Kidney epithelial cell (primary cell): Measurements from ENCODE around the gene LGALS9. TPM values are rescaled to one million over a fixed set of nuclear protein-coding genes. Genes with fewer than 3 reads are reported as not detected.

Experiments used
- DNase-seq: peaks from one replicate; pipeline ENCODE4 v3.0.0-alpha.2; 2010; ENCODE audit warnings: low read depth
- H3K27me3 ChIP-seq: 2 replicates; pipeline ENCODE4 v1.6.0; 2011; ENCODE audit warnings: low read length; ENCODE audit not compliant: control insufficient read depth, insufficient read depth
- H3K36me3 ChIP-seq: 2 replicates; pipeline ENCODE4 v1.5.1; 2011; ENCODE audit warnings: low read length; ENCODE audit not compliant: control insufficient read depth, insufficient read depth
- H3K4me3 ChIP-seq: 2 replicates; pipeline ENCODE4 v1.5.1; 2011; ENCODE audit warnings: low read depth, mild to moderate bottlenecking, control low read depth, low read length
- total RNA-seq: library from RNA; depleted of rRNA; stranded (reverse); fragments of >200 nt; gene quantifications from 2 replicates; pipeline ENCODE4 v1.2.3, GENCODE V29; 2015
- TF ChIP-seq, protein P1 (sequence below): IDR thresholded peaks from 2 replicates; pipeline ENCODE4 v1.5.1; 2011; ENCODE audit warnings: mild to moderate bottlenecking, moderate library complexity, low read length, control low read depth, inconsistent platforms; ENCODE audit not compliant: insufficient read depth, poor library complexity, severe bottlenecking

LGALS9 gene
- 1.9 and 3.4 TPM in 2 replicates for total RNA-seq

DNA sequence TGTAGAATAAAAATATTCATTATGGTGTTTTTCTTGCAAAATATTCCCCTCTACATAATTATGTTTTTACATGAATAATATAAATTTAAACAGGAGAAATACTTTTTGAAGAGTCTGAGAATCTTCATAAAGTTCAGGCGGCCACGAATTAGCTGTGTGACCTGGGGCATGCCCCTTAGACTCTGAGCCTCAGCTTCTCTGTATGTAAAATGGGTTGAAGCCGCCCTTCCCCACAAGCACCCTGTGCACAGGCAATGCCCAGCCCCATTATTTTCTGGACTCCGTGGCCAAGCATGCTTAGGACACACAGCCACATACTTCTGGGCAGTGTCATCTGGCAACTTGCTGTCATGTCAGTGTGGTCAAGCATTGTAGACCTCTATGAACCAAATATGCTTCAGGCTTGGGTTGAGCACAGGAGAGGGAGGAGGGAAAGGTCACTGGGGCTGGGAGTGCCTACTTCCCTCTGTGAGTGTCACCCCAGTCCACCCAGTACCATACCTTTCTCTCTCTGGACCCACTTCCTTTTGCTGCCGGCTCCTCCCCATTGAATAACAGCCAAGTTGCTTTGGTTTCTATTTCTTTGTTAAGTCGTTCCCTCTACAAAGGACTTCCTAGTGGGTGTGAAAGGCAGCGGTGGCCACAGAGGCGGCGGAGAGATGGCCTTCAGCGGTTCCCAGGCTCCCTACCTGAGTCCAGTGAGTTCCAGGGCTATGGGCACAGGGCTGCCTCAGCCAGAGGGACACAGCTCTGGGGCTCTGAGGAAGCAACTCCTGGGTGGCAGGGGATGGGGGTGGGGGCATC, at the start of gene LGALS9:
LGALS9 (plus strand) TSS at position 582 of the 804 bp plus-strand sequence; CDS start at position 660, 78 bp downstream.
- no peak for DNase-seq

DNA sequence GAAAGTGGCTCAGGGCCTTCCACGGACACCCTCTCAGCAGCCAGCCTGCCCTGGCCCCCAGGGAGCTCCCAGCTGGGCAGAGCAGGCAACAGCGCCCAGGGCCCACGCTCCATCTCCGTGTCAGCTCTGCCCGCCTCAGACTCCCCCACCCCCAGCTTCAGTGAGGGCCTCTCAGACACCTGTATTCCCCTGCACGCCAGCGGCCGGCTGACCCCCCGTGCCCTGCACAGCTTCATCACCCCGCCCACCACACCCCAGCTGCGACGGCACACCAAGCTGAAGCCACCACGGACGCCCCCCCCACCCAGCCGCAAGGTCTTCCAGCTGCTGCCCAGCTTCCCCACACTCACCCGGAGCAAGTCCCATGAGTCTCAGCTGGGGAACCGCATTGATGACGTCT, 48.3 kb upstream of the LGALS9 start:
- Histone ChIP-seq H3K4me3 (no peak overlapping the region), H3K36me3 (peaks cover 1% of the 10 kb centered on the region), H3K27me3 (no peaks in the 10 kb centered on the region)
- TF ChIP-seq, protein P1, sequence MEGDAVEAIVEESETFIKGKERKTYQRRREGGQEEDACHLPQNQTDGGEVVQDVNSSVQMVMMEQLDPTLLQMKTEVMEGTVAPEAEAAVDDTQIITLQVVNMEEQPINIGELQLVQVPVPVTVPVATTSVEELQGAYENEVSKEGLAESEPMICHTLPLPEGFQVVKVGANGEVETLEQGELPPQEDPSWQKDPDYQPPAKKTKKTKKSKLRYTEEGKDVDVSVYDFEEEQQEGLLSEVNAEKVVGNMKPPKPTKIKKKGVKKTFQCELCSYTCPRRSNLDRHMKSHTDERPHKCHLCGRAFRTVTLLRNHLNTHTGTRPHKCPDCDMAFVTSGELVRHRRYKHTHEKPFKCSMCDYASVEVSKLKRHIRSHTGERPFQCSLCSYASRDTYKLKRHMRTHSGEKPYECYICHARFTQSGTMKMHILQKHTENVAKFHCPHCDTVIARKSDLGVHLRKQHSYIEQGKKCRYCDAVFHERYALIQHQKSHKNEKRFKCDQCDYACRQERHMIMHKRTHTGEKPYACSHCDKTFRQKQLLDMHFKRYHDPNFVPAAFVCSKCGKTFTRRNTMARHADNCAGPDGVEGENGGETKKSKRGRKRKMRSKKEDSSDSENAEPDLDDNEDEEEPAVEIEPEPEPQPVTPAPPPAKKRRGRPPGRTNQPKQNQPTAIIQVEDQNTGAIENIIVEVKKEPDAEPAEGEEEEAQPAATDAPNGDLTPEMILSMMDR, result no peak
- DNase-seq, result no peak

More for the DNA sequence above, at the start of gene LGALS9:
- H3K4me3 ChIP-seq, result no peak within 1 kb of the TSS
- H3K36me3 ChIP-seq, result no peaks in the 10 kb centered on the region
- no peaks in the 10 kb centered on the region for H3K27me3 ChIP-seq
- TF ChIP-seq, protein P1, result no peak

DNA sequence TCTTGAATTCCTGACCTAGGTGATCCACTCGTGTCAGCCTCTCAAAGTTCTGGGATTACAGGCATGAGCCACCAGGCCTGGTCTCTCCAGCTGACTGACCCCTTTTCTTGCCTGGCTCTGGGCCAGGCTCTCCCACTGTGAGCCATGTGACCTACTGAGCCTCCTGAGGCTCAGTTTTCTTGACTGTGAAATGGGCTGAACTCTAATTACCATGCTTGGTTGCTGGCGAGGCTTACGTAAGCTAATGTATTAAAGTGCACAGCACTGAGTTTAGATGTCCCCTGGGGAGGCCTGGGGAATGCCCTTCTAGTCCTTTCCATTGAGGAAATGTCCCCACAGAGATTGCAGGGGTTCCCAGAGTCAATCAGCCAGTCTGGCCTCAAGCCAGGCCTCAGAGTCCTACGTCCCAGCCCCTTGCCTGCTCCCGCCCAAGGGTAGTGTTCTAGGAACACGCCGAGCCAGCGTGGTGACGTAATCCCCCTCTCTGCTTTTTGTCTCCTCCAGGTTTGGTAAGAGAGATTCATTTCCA, 45.8 kb upstream of the LGALS9 start:
- H3K27me3 ChIP-seq, result no peaks in the 10 kb centered on the region
- peaks cover 1% of the 10 kb centered on the region for H3K36me3 ChIP-seq
- TF ChIP-seq, protein P1, result no peak
- no peak overlapping the region for H3K4me3 ChIP-seq
- DNase-seq, result no peak

DNA sequence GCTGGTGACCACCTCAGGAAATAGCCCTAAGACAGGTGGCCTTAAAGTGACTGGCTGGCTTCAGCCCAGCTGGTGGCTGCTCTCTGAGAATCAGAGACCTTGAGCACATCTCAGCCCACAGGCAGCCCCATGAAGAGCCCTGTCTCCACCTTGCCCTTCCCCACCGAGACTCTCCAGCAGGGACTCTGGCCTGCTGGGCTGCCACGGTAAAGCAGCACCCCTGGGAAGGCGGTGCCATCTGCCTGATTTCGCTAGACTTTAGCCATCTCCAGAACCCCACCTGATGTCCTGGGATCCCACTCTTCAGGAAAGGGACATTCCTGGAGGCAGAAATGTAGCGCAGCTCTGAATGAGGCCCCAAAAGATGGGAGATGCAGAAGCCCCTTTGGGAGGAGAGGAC, 45.2 kb upstream of the LGALS9 start:
- Histone ChIP-seq H3K4me3 (no peak overlapping the region), H3K36me3 (peaks cover 1% of the 10 kb centered on the region), H3K27me3 (no peaks in the 10 kb centered on the region)
- TF ChIP-seq, protein P1, result no peak
- DNase-seq, result no peak

DNA sequence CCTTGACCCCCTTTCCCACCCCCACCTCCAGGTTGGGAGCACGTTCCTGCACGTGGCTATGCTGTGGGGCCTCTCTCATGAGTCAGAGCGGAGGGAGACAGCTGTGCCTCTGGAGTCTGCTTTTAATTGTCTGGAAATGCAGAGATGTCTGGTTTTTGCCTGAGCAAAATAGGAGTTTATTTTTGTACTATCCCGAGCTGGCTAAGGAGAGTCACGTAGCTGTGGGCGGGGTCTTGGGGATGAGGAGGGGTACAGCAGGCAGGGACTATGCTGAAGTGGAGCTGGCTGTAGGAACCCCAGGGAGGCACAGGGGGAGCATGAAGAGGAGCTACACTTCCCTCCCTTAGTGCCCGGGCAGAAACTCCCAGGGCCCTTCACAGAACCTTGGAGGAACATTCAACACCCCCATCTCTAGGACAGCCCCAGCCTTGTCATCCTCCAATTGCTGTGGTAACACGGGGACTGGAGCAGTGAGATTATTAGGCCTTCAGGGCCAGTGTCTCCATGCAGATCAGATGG, 44.7 kb upstream of the LGALS9 start:
- DNase-seq, result no peak
- Histone ChIP-seq H3K27me3 (no peaks in the 10 kb centered on the region), H3K36me3 (peaks cover 3% of the 10 kb centered on the region), H3K4me3 (no peak overlapping the region)
- TF ChIP-seq, protein P1, result no peak
